H9 (cell line): ENCODE measurements around the gene TMEM185B. TPM values are rescaled to one million over a fixed set of nuclear protein-coding genes. Genes with fewer than 3 reads are reported as not detected.
"Not testable (repeated sequence)": the region's sequence is repeated elsewhere in the genome, so short reads cannot be mapped to it uniquely, and the experiment has no call there.

ENCODE experiments used
- DNase-seq: peaks from one replicate; pipeline ENCODE4 v3.0.0-alpha.2; 2017
- H2AFZ ChIP-seq: one replicate; pipeline ENCODE4 v1.6.1; 2013; ENCODE audit warnings: mild to moderate bottlenecking, low read length, control low read depth, moderate library complexity
- H2AK5ac ChIP-seq: 2 replicates; pipeline ENCODE4 v1.6.1; 2013; ENCODE audit warnings: low read length, control low read depth, mixed read lengths; ENCODE audit not compliant: insufficient read length
- H2BK120ac ChIP-seq: one replicate; pipeline ENCODE4 v1.6.1; 2013; ENCODE audit warnings: low read depth, mild to moderate bottlenecking, low read length, control low read depth, inconsistent platforms; ENCODE audit not compliant: poor library complexity, severe bottlenecking
- H2BK12ac ChIP-seq: 2 replicates; pipeline ENCODE4 v1.6.1; 2013; ENCODE audit warnings: low read length, control low read depth, mixed read lengths, low read depth; ENCODE audit not compliant: insufficient read length
- H2BK15ac ChIP-seq: 2 replicates; pipeline ENCODE4 v1.6.1; 2013; ENCODE audit warnings: low read depth, low read length, control low read depth
- H2BK20ac ChIP-seq: one replicate; pipeline ENCODE4 v1.6.1; 2013; ENCODE audit warnings: low read depth, mild to moderate bottlenecking, low read length, control low read depth, inconsistent platforms; ENCODE audit not compliant: poor library complexity, severe bottlenecking
- H2BK5ac ChIP-seq: 2 replicates; pipeline ENCODE4 v1.6.1; 2013; ENCODE audit warnings: low read length, control low read depth, mixed read lengths; ENCODE audit not compliant: insufficient read length
- H3K14ac ChIP-seq: 2 replicates; pipeline ENCODE4 v1.6.1; 2013; ENCODE audit warnings: low read length, control low read depth; ENCODE audit not compliant: insufficient read depth
- H3K18ac ChIP-seq: 2 replicates; pipeline ENCODE4 v1.6.1; 2013; ENCODE audit warnings: low read depth, mild to moderate bottlenecking, mixed read lengths, low read length, control low read depth; ENCODE audit not compliant: insufficient read length
- H3K23ac ChIP-seq: 2 replicates; pipeline ENCODE4 v1.6.1; 2013; ENCODE audit warnings: low read length, control low read depth, mixed read lengths, low read depth; ENCODE audit not compliant: insufficient read length
- H3K23me2 ChIP-seq: 2 replicates; pipeline ENCODE4 v1.6.1; 2013; ENCODE audit warnings: low read depth, mild to moderate bottlenecking, mixed read lengths, low read length, control low read depth; ENCODE audit not compliant: insufficient read length, poor library complexity, severe bottlenecking
- H3K27ac ChIP-seq: 2 replicates; pipeline ENCODE4 v1.5.1; 2013; ENCODE audit warnings: low read length, control low read depth, mixed read lengths, low read depth; ENCODE audit not compliant: insufficient read length
- H3K27me3 ChIP-seq: 2 replicates; pipeline ENCODE4 v1.6.1; 2013; ENCODE audit warnings: low read length, control low read depth, inconsistent platforms; ENCODE audit not compliant: insufficient read depth
- H3K4ac ChIP-seq: 2 replicates; pipeline ENCODE4 v1.6.1; 2013; ENCODE audit warnings: low read depth, mild to moderate bottlenecking, control low read depth, inconsistent platforms, low read length, moderate library complexity
- H3K4me1 ChIP-seq: 2 replicates; pipeline ENCODE4 v1.6.1; 2013; ENCODE audit warnings: low read length, control low read depth, inconsistent platforms; ENCODE audit not compliant: insufficient read depth
- H3K4me2 ChIP-seq: 2 replicates; pipeline ENCODE4 v1.6.1; 2013; ENCODE audit warnings: low read length, control low read depth, mixed read lengths; ENCODE audit not compliant: insufficient read length, insufficient read depth
- H3K56ac ChIP-seq: 2 replicates; pipeline ENCODE4 v1.6.1; 2013; ENCODE audit warnings: low read depth, mild to moderate bottlenecking, mixed read lengths, low read length, control low read depth; ENCODE audit not compliant: insufficient read length
- H3K79me1 ChIP-seq: 2 replicates; pipeline ENCODE4 v1.6.1; 2013; ENCODE audit warnings: low read depth, mild to moderate bottlenecking, moderate library complexity, low read length, control low read depth, inconsistent platforms; ENCODE audit not compliant: insufficient read depth, poor library complexity, severe bottlenecking
- H3K79me2 ChIP-seq: 2 replicates; pipeline ENCODE4 v1.6.1; 2013; ENCODE audit warnings: low read length, control low read depth, inconsistent platforms; ENCODE audit not compliant: insufficient read depth
- H3K9ac ChIP-seq: 2 replicates; pipeline ENCODE4 v1.6.1; 2013; ENCODE audit warnings: low read length, control low read depth, mixed read lengths; ENCODE audit not compliant: insufficient read length; ENCODE audit errors: extremely low read depth
- H3K9me3 ChIP-seq: one replicate; pipeline ENCODE4 v1.6.1; 2013; ENCODE audit warnings: low read depth, low read length, inconsistent platforms; ENCODE audit not compliant: control insufficient read depth
- H3T11ph ChIP-seq: one replicate; pipeline ENCODE4 v1.6.1; 2013; ENCODE audit warnings: mild to moderate bottlenecking, low read length, control low read depth, inconsistent platforms
- H4K20me1 ChIP-seq: one replicate; pipeline ENCODE4 v1.6.1; 2013; ENCODE audit not compliant: control insufficient read depth, insufficient read length, insufficient read depth
- H4K5ac ChIP-seq: 2 replicates; pipeline ENCODE4 v1.6.1; 2013; ENCODE audit warnings: low read depth, mild to moderate bottlenecking, mixed read lengths, low read length, control low read depth; ENCODE audit not compliant: insufficient read length
- H4K8ac ChIP-seq: replicated peaks from 2 replicates; pipeline ENCODE4 v1.6.1; 2013; ENCODE audit warnings: low read length, control low read depth, mixed read lengths, low read depth; ENCODE audit not compliant: insufficient read length
- H4K91ac ChIP-seq: 2 replicates; pipeline ENCODE4 v1.6.1; 2013; ENCODE audit warnings: low read depth, mild to moderate bottlenecking, moderate library complexity, mixed read lengths, low read length, control low read depth; ENCODE audit not compliant: insufficient read length
- H3K27ac Mint-ChIP-seq, 3 experiments: 2 replicates in 2 of 3; 3 replicates in 1 of 3; pipeline ENCODE4 v1.8.0; 2020 to 2021; ENCODE audit warnings: mixed read lengths in 3 of 3, mild to moderate bottlenecking in 1 of 3, moderate library complexity in 1 of 3
- H3K27me3 Mint-ChIP-seq: 2 replicates; pipeline ENCODE4 v1.8.0; 2021; ENCODE audit warnings: low read depth, mild to moderate bottlenecking, moderate library complexity, mixed read lengths
- H3K36me3 Mint-ChIP-seq, 3 experiments: 2 replicates in 2 of 3; 3 replicates in 1 of 3; pipeline ENCODE4 v1.8.0; 2020 to 2021; ENCODE audit warnings: low read depth in 3 of 3, mixed read lengths in 3 of 3; ENCODE audit not compliant: insufficient read depth in 1 of 3
- H3K4me1 Mint-ChIP-seq, 2 experiments: 2 replicates each; pipeline ENCODE4 v1.8.0; 2020; ENCODE audit warnings: mixed read lengths in 2 of 2
- H3K4me3 Mint-ChIP-seq, 2 experiments: 2 replicates in 1 of 2; 3 replicates in 1 of 2; pipeline ENCODE4 v1.8.0; 2020 to 2021; ENCODE audit warnings: mild to moderate bottlenecking in 2 of 2, mixed read lengths in 2 of 2, moderate library complexity in 1 of 2
- H3K9me3 Mint-ChIP-seq, 2 experiments: 2 replicates in 1 of 2; 3 replicates in 1 of 2; pipeline ENCODE4 v1.8.0; 2020; ENCODE audit warnings: mild to moderate bottlenecking in 2 of 2, mixed read lengths in 2 of 2, moderate library complexity in 1 of 2
- CTCF ChIP-seq: fragments of 200-600 bp; sonication (generic); conservative IDR thresholded peaks from 3 replicates; pipeline ENCODE4 v1.8.0; 2021; ENCODE audit warnings: antibody characterized with exemption, mild to moderate bottlenecking
- WGBS: extraction: QIAGEN DNeasy Blood & Tissue Kit; methylation state at CpG from one replicate; pipeline ENCODE4 v1.1.7; 2013; ENCODE audit warnings: missing lambda C conversion rate, low lambda C conversion rate, mixed read lengths; ENCODE audit not compliant: insufficient read length; ENCODE audit errors: extremely low coverage; 5-methylcytosine and 5-hydroxymethylcytosine counted together
- total RNA-seq: library from RNA; stranded (reverse); gene quantifications from 2 replicates; pipeline ENCODE4 v1.2.1, GENCODE V29; 2021

Gene TMEM185B
- total RNA-seq, 1 experiment from 2014 or later: 29.0 TPM

GRCh38 chr2:120203251-120204021 is 19.8 kb downstream of the TMEM185B start:
- Histone ChIP-seq H3K18ac (no peak overlapping the region), H3K27me3 (no peaks in the 10 kb centered on the region), H3K27ac (no peak overlapping the region), H2BK120ac (no peak overlapping the region), H3K79me1 (no peaks in the 10 kb centered on the region), H3K4me2 (no peak overlapping the region), H3K9ac (no peak overlapping the region), H2BK12ac (no peak overlapping the region), H3K9me3 (no peaks in the 10 kb centered on the region), H4K20me1 (no peaks in the 10 kb centered on the region), H4K5ac (no peak overlapping the region), H3K23ac (no peak overlapping the region), H3T11ph (no peak overlapping the region), H2AFZ (no peak overlapping the region), H3K56ac (no peak overlapping the region), H3K4me1 (peaks cover 3% of the 10 kb centered on the region; the same call in 1 of the 2 replicates), H2AK5ac (no peak overlapping the region), H3K4ac (no peak overlapping the region), H4K91ac (no peak overlapping the region), H2BK15ac (no peak overlapping the region), H2BK20ac (no peak overlapping the region), H2BK5ac (no peak overlapping the region), H4K8ac (no peak overlapping the region), H3K14ac (no peak overlapping the region; the same call in 1 of the 2 replicates), H3K79me2 (no peaks in the 10 kb centered on the region), H3K23me2 (no peaks in the 10 kb centered on the region)
- WGBS: no CpG with 5 or more reads among the region's 10 CpGs
- H3K9me3 Mint-ChIP-seq: peaks cover 4% of the 10 kb centered on the region in 2 experiments
- DNase-seq: peak; percentile 30
- no peak overlapping the region for H3K27ac Mint-ChIP-seq
- H3K27me3 Mint-ChIP-seq: no peaks in the 10 kb centered on the region
- peaks cover 4 to 8% of the 10 kb centered on the region in 2 experiments; a peak in 3 of 4 replicates for H3K4me1 Mint-ChIP-seq
- TF ChIP-seq CTCF: no peak
- peaks cover 0 to 4% (median 3%) of the 10 kb centered on the region in 3 experiments; a peak in 4 of 7 replicates for H3K36me3 Mint-ChIP-seq
- H3K4me3 Mint-ChIP-seq: no peak overlapping the region

DNA sequence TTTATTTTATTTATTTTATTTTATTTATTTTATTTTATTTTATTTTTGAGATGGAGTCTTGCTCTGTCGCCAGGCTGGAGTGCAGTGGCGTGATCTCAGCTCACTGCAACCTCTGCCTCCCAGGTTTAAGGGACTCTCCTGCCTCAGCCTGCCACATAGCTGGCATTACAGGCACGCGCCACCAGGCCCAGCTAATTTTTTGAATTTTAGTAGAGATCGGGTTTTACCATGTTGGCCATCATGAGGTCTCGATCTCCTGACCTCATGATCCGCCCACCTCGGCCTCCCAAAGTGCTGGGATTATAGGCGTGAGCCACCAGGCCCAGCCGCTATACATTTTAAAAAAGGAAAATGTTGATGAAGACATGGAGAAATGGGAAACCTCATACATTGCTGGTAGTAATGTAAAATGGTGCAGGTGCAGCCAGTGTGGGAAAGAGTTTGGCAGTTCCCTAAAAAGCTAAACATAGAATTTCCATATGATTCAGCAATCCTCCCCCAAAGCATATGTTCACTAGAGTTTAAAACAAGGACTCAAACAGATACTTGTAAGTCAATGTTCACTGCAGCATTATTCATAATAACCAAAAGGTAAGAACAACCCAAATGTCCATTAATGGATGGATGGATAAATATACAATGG is 23.3 kb downstream of the TMEM185B start:
- not testable (repeated sequence) for H3K27ac ChIP-seq, H3K4ac ChIP-seq, H3K56ac ChIP-seq, H3K79me1 ChIP-seq, H4K5ac ChIP-seq, H3K79me2 ChIP-seq, H3K27ac Mint-ChIP-seq, H2BK120ac ChIP-seq, H2AK5ac ChIP-seq, H2AFZ ChIP-seq, H3T11ph ChIP-seq, H3K9ac ChIP-seq, H3K27me3 Mint-ChIP-seq, H3K4me3 Mint-ChIP-seq, H3K4me2 ChIP-seq, H4K91ac ChIP-seq, H3K27me3 ChIP-seq, H3K14ac ChIP-seq, H3K4me1 ChIP-seq, H2BK15ac ChIP-seq, H3K9me3 ChIP-seq, H3K23ac ChIP-seq, H4K8ac ChIP-seq, DNase-seq, H2BK5ac ChIP-seq, H3K18ac ChIP-seq, H2BK20ac ChIP-seq, H2BK12ac ChIP-seq, H4K20me1 ChIP-seq, H3K23me2 ChIP-seq, H3K4me1 Mint-ChIP-seq, H3K36me3 Mint-ChIP-seq
- peaks cover 12% of the 10 kb centered on the region in 2 experiments for H3K9me3 Mint-ChIP-seq
- WGBS: no CpG with 5 or more reads among the region's 10 CpGs
